Sigmoid colon (tissue), 3 donors: Measurements from ENCODE around the gene CAPNS2.

Source experiments
- POLR2A ChIP-seq, 2 donors: fragments of 450-650 bp; IDR thresholded peaks; one replicate each; pipeline ENCODE4 v1.6.1; 2016; ENCODE audit warnings: antibody characterized with exemption in 2 of 2, mild to moderate bottlenecking in 2 of 2, moderate library complexity in 2 of 2
- TF ChIP-seq, protein P1 (sequence below), 4 experiments: fragments of 450-650 bp in 3 of 4; fragments of 200-600 bp in 1 of 4; IDR thresholded peaks; one replicate each; pipeline ENCODE4 v1.5.1; 2016 to 2019; ENCODE audit warnings: antibody characterized with exemption in 4 of 4, mild to moderate bottlenecking in 3 of 4, moderate library complexity in 2 of 4

DNA sequence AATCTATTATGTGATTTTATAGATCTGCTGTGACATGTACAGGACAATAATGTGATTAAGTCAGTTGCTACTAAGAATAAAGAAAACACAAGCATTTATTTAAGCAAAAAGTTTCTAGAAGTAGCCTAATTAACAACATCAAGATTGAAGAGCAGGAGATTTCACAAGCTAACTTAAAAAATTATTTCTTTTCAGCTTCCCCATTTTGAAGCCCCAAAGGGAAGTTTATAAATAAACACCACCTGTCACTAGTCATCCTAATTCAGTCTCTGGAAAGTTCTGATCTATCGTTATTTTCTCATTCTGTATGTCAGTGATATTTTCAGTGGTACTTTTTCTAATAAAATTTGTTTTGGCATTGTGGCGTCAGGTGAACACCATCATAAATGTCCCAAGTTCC, 8.3 kb downstream of the CAPNS2 start:
- TF ChIP-seq POLR2A (IDR thresholded peaks at IDR 0.05), result no peak
- TF ChIP-seq, protein P1, sequence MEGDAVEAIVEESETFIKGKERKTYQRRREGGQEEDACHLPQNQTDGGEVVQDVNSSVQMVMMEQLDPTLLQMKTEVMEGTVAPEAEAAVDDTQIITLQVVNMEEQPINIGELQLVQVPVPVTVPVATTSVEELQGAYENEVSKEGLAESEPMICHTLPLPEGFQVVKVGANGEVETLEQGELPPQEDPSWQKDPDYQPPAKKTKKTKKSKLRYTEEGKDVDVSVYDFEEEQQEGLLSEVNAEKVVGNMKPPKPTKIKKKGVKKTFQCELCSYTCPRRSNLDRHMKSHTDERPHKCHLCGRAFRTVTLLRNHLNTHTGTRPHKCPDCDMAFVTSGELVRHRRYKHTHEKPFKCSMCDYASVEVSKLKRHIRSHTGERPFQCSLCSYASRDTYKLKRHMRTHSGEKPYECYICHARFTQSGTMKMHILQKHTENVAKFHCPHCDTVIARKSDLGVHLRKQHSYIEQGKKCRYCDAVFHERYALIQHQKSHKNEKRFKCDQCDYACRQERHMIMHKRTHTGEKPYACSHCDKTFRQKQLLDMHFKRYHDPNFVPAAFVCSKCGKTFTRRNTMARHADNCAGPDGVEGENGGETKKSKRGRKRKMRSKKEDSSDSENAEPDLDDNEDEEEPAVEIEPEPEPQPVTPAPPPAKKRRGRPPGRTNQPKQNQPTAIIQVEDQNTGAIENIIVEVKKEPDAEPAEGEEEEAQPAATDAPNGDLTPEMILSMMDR (IDR thresholded peaks at IDR 0.05), result no peak
